K562 (cell line): Measurements from ENCODE around the gene SERHL2. TPM values are rescaled to one million over a fixed set of nuclear protein-coding genes. Genes with fewer than 3 reads are reported as not detected.

Experiments
- ATAC-seq: fragments of 200-7000 bp; cut with Tn5 transposase; 3 replicates; pipeline ENCODE4 v1.9.1; 2020; ENCODE audit warnings: moderate library complexity
- BruUV-seq: library from RNA; stranded (reverse); fragments of 400-500 nt; replicated peaks from 2 replicates; lab custom pipeline; 2021; lab: Mats Ljungman, UMichigan
- CTCF ChIA-PET: fragments of 300-600 bp; formaldehyde crosslinking; extraction: SDS; loops from one replicate; lab custom pipeline; 2021; ENCODE audit warnings: low intra/inter-chr PET ratio; lab: Yijun Ruan, JAX
- POLR2A ChIA-PET: fragments of 300-600, 350-650 bp; sonication (Branson Sonifier 250); formaldehyde crosslinking; extraction: SDS; loops from one replicate; lab custom pipeline; 2021; ENCODE audit warnings: antibody characterized with exemption, inconsistent platforms; lab: Yijun Ruan, JAX
- DNase-seq, 4 experiments: peaks; one replicate each; pipeline versions ENCODE4 v3.0.0 to v3.0.0-alpha.2; 2011 to 2018; ENCODE audit warnings: low spot score in 3 of 4, mixed read lengths in 3 of 4; ENCODE audit errors: extremely low read depth in 1 of 4
- FAIRE-seq: peaks from 2 replicates; lab custom pipeline; 2011; peaks lifted over from hg19 to GRCh38; lab: Jason Lieb, UNC
- H2AFZ ChIP-seq: 2 replicates; pipeline ENCODE4 v1.6.0; 2011; ENCODE audit warnings: low read depth, low read length, control low read depth, inconsistent platforms
- H3K27ac ChIP-seq: fragments of 200-600 bp; 3 replicates; pipeline ENCODE4 v1.8.0; 2011; ENCODE audit warnings: low read depth, mild to moderate bottlenecking, control low read depth, inconsistent platforms, low read length, moderate library complexity, mixed read lengths; ENCODE audit errors: extremely low read depth
- H3K27me3 ChIP-seq, 2 experiments: fragments of 300-600 bp in 1 of 2; 2 replicates in 1 of 2; 3 replicates in 1 of 2; pipeline versions ENCODE4 v1.6.0 to v1.8.0; 2011; ENCODE audit warnings: inconsistent platforms in 2 of 2, low read length in 2 of 2, mild to moderate bottlenecking in 1 of 2, mixed read lengths in 1 of 2, moderate library complexity in 1 of 2; ENCODE audit not compliant: control insufficient read depth in 2 of 2, insufficient read depth in 2 of 2
- H3K36me3 ChIP-seq: fragments of 300-600 bp; 3 replicates; pipeline ENCODE4 v1.8.0; 2011; ENCODE audit warnings: mild to moderate bottlenecking, low read length, inconsistent platforms; ENCODE audit not compliant: control insufficient read depth, insufficient read depth
- H3K4me1 ChIP-seq, 2 experiments: fragments of 200-600 bp in 1 of 2; replicated peaks in 1 of 2; 2 replicates in 1 of 2; 3 replicates in 1 of 2; pipeline versions ENCODE4 v1.5.1 to v1.8.0; 2011; ENCODE audit warnings: inconsistent platforms in 2 of 2, low read length in 2 of 2, mild to moderate bottlenecking in 1 of 2, mixed read lengths in 1 of 2, moderate library complexity in 1 of 2; ENCODE audit not compliant: control insufficient read depth in 2 of 2, insufficient read depth in 2 of 2
- H3K4me2 ChIP-seq: 2 replicates; pipeline ENCODE4 v1.6.1; 2011; ENCODE audit warnings: low read length, control low read depth, inconsistent platforms, mixed read lengths; ENCODE audit not compliant: insufficient read depth
- H3K4me3 ChIP-seq: fragments of 200-600 bp; sonication (generic), shearing (Covaris generic); 2 replicates; pipeline ENCODE4 v1.5.1; 2016; ENCODE audit warnings: control low read depth, inconsistent platforms
- H3K79me2 ChIP-seq: fragments of 200-600 bp; 3 replicates; pipeline ENCODE4 v1.8.0; 2011; ENCODE audit warnings: low read length, inconsistent platforms; ENCODE audit not compliant: control insufficient read depth, insufficient read depth
- H3K9ac ChIP-seq, 2 experiments: 2 replicates each; pipeline versions ENCODE4 v1.6.0 to v1.6.1; 2011; ENCODE audit warnings: low read depth in 2 of 2, low read length in 2 of 2, control low read depth in 1 of 2, inconsistent platforms in 1 of 2, mild to moderate bottlenecking in 1 of 2, mixed read lengths in 1 of 2; ENCODE audit not compliant: insufficient read depth in 1 of 2
- H3K9me1 ChIP-seq: one replicate; pipeline ENCODE4 v1.6.0; 2011; ENCODE audit warnings: inconsistent platforms, mild to moderate bottlenecking, low read length, moderate library complexity; ENCODE audit not compliant: control insufficient read depth, insufficient read depth
- H3K9me3 ChIP-seq: replicated peaks from 2 replicates; pipeline ENCODE4 v1.5.1; 2011; ENCODE audit warnings: low read depth, low read length, inconsistent platforms; ENCODE audit not compliant: control insufficient read depth, insufficient read depth
- H4K20me1 ChIP-seq: replicated peaks from 2 replicates; pipeline ENCODE4 v1.6.1; 2011; ENCODE audit warnings: low read length, inconsistent platforms, mixed read lengths; ENCODE audit not compliant: control insufficient read depth, insufficient read depth
- CBX3 ChIP-seq, 2 experiments: IDR thresholded peaks; 1 replicate in 1 of 2; 2 replicates in 1 of 2; pipeline ENCODE4 v1.6.1; 2012; ENCODE audit warnings: inconsistent platforms in 2 of 2, low read length in 2 of 2, borderline replicate concordance in 1 of 2, control low read depth in 1 of 2
- DACH1 ChIP-seq: fragments of 450-650 bp; IDR thresholded peaks from 2 replicates; pipeline ENCODE4 v1.6.1; 2018; ENCODE audit not compliant: partially characterized antibody
- TEAD2 ChIP-seq: fragments of 450-650 bp; IDR thresholded peaks from 2 replicates; pipeline ENCODE4 v1.6.1; 2016; ENCODE audit warnings: missing genetic modification characterization, control low read depth, missing compliant biosample characterization
- ZNF146 ChIP-seq: IDR thresholded peaks from one replicate; pipeline ENCODE4 v1.6.1; 2018; ENCODE audit warnings: missing compliant biosample characterization; ENCODE audit not compliant: unreplicated experiment
- WGBS: fragments of 100-300 bp; shearing (Covaris generic); methylation state at CpG from one replicate; pipeline ENCODE4 v1.1.6; 2016; ENCODE audit warnings: low coverage, mixed read lengths; ENCODE audit not compliant: insufficient coverage; ENCODE audit errors: missing lambda C conversion rate; 5-methylcytosine and 5-hydroxymethylcytosine counted together
- in situ Hi-C: fragments of 300-500 bp; cut with MboI; formaldehyde crosslinking; loops from 4 replicates; pipeline ENCODE4 v1.15.0; 2018; ENCODE audit warnings: inconsistent platforms, mixed read lengths
- intact Hi-C: fragments of 100-400 bp; cut with micrococcal nuclease; formaldehyde crosslinking; loops from 2 replicates; pipeline ENCODE4 v1.14.2; 2022
- polyA plus RNA-seq, 8 experiments: library from polyadenylated mRNA; depleted of rRNA in 4 of 8; stranded (reverse) in 5 of 8; unstranded in 3 of 8; fragments of >200 nt; fragmentation: Nextera tagmentation in 2 of 8; fragmentation: Illumina TruSeq in 1 of 8; extraction: Ambion mirVana in 2 of 8; extraction: Trizol in 1 of 8; gene quantifications; 2 replicates each; pipeline versions ENCODE4 v1.2.1 to v1.2.3, GENCODE V29; 2011 to 2014; ENCODE audit warnings: inconsistent platforms in 1 of 8, missing spikeins in 1 of 8
- total RNA-seq, 7 experiments: library from RNA; depleted of rRNA in 6 of 7; stranded (reverse); fragments of >200 nt in 6 of 7; fragmentation: Illumina TruSeq in 2 of 7; extraction: Trizol in 2 of 7; gene quantifications; 2 replicates each; pipeline versions ENCODE4 v1.2.1 to v1.2.3, GENCODE V29; 2011 to 2021; ENCODE audit warnings: low replicate concordance in 1 of 7
- TF ChIP-seq, protein P1 (sequence below): fragments of 200-600 bp; sonication (generic); IDR thresholded peaks from one replicate; pipeline ENCODE4 v1.6.1; 2012; ENCODE audit warnings: mild to moderate bottlenecking, low read depth, low read length, inconsistent platforms

The SERHL2 gene
- total and polyA plus RNA-seq, 9 of the 15 experiments (the other 6 are each of a cell fraction or from before 2014, with no cell fraction given) = 19.9 to 62.6 (median 25.2) TPM

DNA sequence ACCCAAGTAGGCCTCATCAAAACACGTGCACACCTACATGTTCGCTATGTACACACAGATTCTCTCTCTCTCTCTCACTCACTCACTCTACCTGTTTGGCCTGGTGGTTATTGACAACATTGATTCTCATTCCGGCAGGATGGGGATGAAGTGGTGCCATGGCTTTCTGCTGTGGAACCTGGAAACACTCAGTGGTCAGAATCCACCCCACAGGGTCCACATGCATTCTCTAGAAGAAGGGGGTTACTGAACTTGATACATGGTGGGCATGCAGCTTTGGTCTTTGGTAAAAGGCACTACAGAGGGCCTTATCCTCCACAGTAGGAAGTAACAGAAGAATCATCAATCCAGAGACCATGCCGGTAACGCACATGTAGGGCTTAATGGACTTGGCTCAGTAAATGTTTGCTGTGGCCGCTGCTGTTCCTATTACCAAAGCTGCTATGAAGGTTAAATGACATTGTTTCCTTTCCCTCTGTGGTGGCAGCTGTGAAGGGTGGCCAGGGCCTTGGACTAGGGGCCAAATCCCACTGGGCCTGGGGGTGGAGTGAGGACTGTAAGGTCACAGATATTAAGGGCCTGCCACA, 48.2 kb downstream of the SERHL2 start:
- H3K79me2 ChIP-seq = peaks cover 46% of the 10 kb centered on the region
- in situ Hi-C loops = no loop called here
- H3K27ac ChIP-seq = no peak overlapping the region
- CTCF ChIA-PET = no interaction called here
- POLR2A ChIA-PET = no interaction called here
- WGBS = 93% methylated on average over 3 of the region's 6 CpGs
- no peaks in the 10 kb centered on the region for H3K27me3 ChIP-seq
- BruUV-seq = no TSS peak
- no peak for ATAC-seq
- no peak overlapping the region for H3K4me2 ChIP-seq
- no peaks in the 10 kb centered on the region for H3K9me3 ChIP-seq
- intact Hi-C loops = no loop called here
- no peaks in the 10 kb centered on the region for H3K9me1 ChIP-seq
- DNase-seq = no peak
- H3K9ac ChIP-seq = no peak overlapping the region
- no peak for FAIRE-seq
- no peaks in the 10 kb centered on the region for H3K4me1 ChIP-seq
- peaks cover 71% of the 10 kb centered on the region; the same call in 2 of the 3 replicates for H3K36me3 ChIP-seq
- no peak overlapping the region for H3K4me3 ChIP-seq
- H2AFZ ChIP-seq = no peak overlapping the region
- no peaks in the 10 kb centered on the region for H4K20me1 ChIP-seq
- no peak for TF ChIP-seq DACH1
- no peak for TF ChIP-seq CBX3 (IDR thresholded peaks at IDR 0.05; ENCODE audit: borderline replicate concordance in 1 of 2, low read length in 2 of 2)
- TF ChIP-seq, protein P1, sequence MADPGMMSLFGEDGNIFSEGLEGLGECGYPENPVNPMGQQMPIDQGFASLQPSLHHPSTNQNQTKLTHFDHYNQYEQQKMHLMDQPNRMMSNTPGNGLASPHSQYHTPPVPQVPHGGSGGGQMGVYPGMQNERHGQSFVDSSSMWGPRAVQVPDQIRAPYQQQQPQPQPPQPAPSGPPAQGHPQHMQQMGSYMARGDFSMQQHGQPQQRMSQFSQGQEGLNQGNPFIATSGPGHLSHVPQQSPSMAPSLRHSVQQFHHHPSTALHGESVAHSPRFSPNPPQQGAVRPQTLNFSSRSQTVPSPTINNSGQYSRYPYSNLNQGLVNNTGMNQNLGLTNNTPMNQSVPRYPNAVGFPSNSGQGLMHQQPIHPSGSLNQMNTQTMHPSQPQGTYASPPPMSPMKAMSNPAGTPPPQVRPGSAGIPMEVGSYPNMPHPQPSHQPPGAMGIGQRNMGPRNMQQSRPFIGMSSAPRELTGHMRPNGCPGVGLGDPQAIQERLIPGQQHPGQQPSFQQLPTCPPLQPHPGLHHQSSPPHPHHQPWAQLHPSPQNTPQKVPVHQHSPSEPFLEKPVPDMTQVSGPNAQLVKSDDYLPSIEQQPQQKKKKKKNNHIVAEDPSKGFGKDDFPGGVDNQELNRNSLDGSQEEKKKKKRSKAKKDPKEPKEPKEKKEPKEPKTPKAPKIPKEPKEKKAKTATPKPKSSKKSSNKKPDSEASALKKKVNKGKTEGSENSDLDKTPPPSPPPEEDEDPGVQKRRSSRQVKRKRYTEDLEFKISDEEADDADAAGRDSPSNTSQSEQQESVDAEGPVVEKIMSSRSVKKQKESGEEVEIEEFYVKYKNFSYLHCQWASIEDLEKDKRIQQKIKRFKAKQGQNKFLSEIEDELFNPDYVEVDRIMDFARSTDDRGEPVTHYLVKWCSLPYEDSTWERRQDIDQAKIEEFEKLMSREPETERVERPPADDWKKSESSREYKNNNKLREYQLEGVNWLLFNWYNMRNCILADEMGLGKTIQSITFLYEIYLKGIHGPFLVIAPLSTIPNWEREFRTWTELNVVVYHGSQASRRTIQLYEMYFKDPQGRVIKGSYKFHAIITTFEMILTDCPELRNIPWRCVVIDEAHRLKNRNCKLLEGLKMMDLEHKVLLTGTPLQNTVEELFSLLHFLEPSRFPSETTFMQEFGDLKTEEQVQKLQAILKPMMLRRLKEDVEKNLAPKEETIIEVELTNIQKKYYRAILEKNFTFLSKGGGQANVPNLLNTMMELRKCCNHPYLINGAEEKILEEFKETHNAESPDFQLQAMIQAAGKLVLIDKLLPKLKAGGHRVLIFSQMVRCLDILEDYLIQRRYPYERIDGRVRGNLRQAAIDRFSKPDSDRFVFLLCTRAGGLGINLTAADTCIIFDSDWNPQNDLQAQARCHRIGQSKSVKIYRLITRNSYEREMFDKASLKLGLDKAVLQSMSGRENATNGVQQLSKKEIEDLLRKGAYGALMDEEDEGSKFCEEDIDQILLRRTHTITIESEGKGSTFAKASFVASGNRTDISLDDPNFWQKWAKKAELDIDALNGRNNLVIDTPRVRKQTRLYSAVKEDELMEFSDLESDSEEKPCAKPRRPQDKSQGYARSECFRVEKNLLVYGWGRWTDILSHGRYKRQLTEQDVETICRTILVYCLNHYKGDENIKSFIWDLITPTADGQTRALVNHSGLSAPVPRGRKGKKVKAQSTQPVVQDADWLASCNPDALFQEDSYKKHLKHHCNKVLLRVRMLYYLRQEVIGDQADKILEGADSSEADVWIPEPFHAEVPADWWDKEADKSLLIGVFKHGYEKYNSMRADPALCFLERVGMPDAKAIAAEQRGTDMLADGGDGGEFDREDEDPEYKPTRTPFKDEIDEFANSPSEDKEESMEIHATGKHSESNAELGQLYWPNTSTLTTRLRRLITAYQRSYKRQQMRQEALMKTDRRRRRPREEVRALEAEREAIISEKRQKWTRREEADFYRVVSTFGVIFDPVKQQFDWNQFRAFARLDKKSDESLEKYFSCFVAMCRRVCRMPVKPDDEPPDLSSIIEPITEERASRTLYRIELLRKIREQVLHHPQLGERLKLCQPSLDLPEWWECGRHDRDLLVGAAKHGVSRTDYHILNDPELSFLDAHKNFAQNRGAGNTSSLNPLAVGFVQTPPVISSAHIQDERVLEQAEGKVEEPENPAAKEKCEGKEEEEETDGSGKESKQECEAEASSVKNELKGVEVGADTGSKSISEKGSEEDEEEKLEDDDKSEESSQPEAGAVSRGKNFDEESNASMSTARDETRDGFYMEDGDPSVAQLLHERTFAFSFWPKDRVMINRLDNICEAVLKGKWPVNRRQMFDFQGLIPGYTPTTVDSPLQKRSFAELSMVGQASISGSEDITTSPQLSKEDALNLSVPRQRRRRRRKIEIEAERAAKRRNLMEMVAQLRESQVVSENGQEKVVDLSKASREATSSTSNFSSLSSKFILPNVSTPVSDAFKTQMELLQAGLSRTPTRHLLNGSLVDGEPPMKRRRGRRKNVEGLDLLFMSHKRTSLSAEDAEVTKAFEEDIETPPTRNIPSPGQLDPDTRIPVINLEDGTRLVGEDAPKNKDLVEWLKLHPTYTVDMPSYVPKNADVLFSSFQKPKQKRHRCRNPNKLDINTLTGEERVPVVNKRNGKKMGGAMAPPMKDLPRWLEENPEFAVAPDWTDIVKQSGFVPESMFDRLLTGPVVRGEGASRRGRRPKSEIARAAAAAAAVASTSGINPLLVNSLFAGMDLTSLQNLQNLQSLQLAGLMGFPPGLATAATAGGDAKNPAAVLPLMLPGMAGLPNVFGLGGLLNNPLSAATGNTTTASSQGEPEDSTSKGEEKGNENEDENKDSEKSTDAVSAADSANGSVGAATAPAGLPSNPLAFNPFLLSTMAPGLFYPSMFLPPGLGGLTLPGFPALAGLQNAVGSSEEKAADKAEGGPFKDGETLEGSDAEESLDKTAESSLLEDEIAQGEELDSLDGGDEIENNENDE = no peak
- TF ChIP-seq ZNF146 (CRISPR knock-in tag) = no peak
- TF ChIP-seq TEAD2 (tag) = no peak
